Heart right ventricle (tissue), 16 donors: ENCODE measurements around the gene PON2. TPM values are rescaled to one million over a fixed set of nuclear protein-coding genes. Genes with fewer than 3 reads are reported as not detected.

Experiments used
- ATAC-seq, 8 donors: fragments of 200-7000 bp; cut with Tn5 transposase; one replicate each; pipeline ENCODE4 v1.9.1; 2020; ENCODE audit warnings: mild to moderate bottlenecking in 8 of 8, moderate library complexity in 8 of 8, moderate number of reproducible peaks in 1 of 8
- DNase-seq, 2 donors: peaks; one replicate each; pipeline ENCODE4 v3.0.0-alpha.2; 2020
- H3K27ac ChIP-seq, 10 donors: fragments of 200-600 bp; sonication (generic) in 2 of 10; one replicate each; pipeline versions ENCODE4 v1.5.0 to v1.8.0; 2020 to 2022; ENCODE audit warnings: mild to moderate bottlenecking in 3 of 10
- H3K27me3 ChIP-seq, 7 donors: fragments of 200-600 bp; one replicate each; pipeline ENCODE4 v1.8.0; 2021 to 2022; ENCODE audit warnings: mild to moderate bottlenecking in 2 of 7
- H3K36me3 ChIP-seq, 9 donors: fragments of 200-600 bp; sonication (generic) in 1 of 9; one replicate each; pipeline versions ENCODE4 v1.5.0 to v1.8.0; 2020 to 2022; ENCODE audit warnings: mild to moderate bottlenecking in 2 of 9
- H3K4me1 ChIP-seq, 9 donors: fragments of 200-600 bp; sonication (generic) in 1 of 9; one replicate each; pipeline versions ENCODE4 v1.5.0 to v1.8.0; 2020 to 2022; ENCODE audit warnings: mild to moderate bottlenecking in 4 of 9
- H3K4me3 ChIP-seq, 10 donors: fragments of 200-600 bp; sonication (generic) in 2 of 10; one replicate each; pipeline versions ENCODE4 v1.5.0 to v1.8.0; 2020 to 2022; ENCODE audit warnings: mild to moderate bottlenecking in 7 of 10, moderate library complexity in 2 of 10
- H3K9me3 ChIP-seq, 11 donors: fragments of 200-600 bp in 10 of 11; sonication (generic) in 2 of 11; one replicate each; pipeline versions ENCODE4 v1.5.0 to v1.8.0; 2013 to 2022; ENCODE audit warnings: mild to moderate bottlenecking in 2 of 11, control low read depth in 1 of 11, moderate library complexity in 1 of 11
- WGBS, 2 donors: extraction: QIAGEN DNeasy Blood & Tissue Kit; methylation state at CpG; one replicate each; pipeline ENCODE4 v1.1.7; 2013; ENCODE audit warnings: inconsistent platforms in 1 of 2; 5-methylcytosine and 5-hydroxymethylcytosine counted together
- intact Hi-C, 10 donors: fragments of 100-400 bp; cut with DNase I; formaldehyde crosslinking; loops; one replicate each; pipeline versions ENCODE4 v1.11.1 to v1.14.2; 2022
- polyA plus RNA-seq, 2 donors: library from polyadenylated mRNA; stranded (reverse); fragments of 200-250 nt; gene quantifications; one replicate each; pipeline ENCODE4 v1.2.3, GENCODE V29; 2013
- total RNA-seq, 10 donors: library from RNA; stranded (reverse); fragmentation: NEBNext Ultra II Directional in 3 of 10; extraction: Animal tissue kit (Norgen Biotek cat#: 25700) in 3 of 10; gene quantifications; one replicate each; pipeline versions ENCODE4 v1.2.1 to v1.2.4, GENCODE V29; 2021 to 2023
- TF ChIP-seq, protein P1 (sequence below), 9 donors: fragments of 200-600 bp; sonication (generic) in 2 of 9; IDR thresholded peaks; one replicate each; pipeline versions ENCODE4 v1.5.0 to v1.8.0; 2021 to 2022; ENCODE audit warnings: antibody characterized with exemption in 9 of 9, mild to moderate bottlenecking in 5 of 9, moderate library complexity in 1 of 9
- donor health status: Arrhythmogenic right ventricular cardiomyopathy.
- donor health status: ischemic (EF 13 %, LVEDD 7.1; RV severe dilation, severe dysfunction).
- donor health status: healthy with polysubstance abuse.
- donor health status: DM: no; HTN: yes; CAD: no.
- donor health status: DM: no; HTN: no; CAD: no.
- donor health status: ischemic (EF 25% LVEDD 6.9; RV normal size, moderate dysfunction).
- donor health status: ischemic (EF 25% LVEDD 5.7; RV mildly dilated, moderate dysfunction).
- donor health status: healthy.
- donor health status: DM: yes; HTN: yes; CAD: no.
- donor health status: Ischemic cardiomyopathy.
- donor health status: ischemic (EF 35%, LVEDD 5.7; RV mildly dilated, moderate dysfunction).
- donor health status: nonischemic (EF 11% LVEDD 7.7; RV severe dilation, severe dysfunction).
- donor health status: DM: yes; HTN: yes; CAD: no.
- donor health status: PGD.
- donor health status: ischemic (EF 29% LVEDD 5.4; RV normal size, mild dysfunction).
- donor health status: nonischemic (EF 23%, LVEDD 6.1; RV moderate dilation, normal function).

The PON2 gene
- total and polyA plus RNA-seq, 12 donors: 24.8 to 43.4 (median 32.0) TPM

DNA sequence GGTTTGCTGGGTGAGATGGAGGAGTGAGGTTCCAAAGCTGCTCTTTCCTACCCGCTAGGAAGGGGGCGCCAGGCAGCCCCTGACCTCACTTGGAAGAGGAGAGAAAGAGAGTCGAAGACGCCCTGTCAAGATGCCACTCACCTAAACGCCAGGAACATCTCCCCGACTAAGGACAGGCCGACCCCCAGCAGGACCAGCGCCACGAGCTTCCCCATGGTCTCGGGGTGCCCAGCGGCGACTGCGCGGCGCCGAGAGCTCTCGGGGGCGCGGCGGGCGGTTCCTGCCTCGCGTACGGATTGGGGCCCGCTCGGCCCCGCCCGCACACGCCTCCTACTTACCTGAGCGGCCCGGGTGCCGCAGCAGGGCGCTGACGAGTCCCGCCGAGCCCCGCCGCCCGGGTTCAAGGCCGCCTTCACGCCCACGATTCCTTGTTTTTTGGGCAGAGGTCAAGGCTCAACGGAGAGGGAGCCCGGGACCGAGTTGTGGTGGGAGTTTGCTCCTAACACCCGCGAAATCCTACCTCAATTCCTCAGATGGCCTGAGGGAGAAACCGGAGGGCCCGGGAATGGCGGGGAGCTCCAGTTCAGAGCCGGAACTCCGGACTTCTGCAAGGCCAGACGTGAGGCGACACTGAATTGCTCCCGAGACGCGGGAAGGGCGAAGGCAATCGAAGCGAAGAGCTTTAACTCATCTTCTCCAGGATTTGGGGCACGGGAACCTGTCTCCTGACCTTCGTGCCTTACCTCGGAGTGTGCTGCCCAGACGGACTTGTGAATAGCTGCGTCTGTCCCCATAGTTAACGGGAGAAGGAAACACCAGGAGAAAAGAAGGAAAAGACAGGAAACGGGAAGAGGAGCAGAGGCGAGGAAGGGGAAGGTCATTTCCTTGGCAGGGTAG is 38.4 kb downstream of the PON2 start, which contains the start of gene PON3:
TSS of gene PON3 (minus strand) at position 240 of the 897 bp plus-strand sequence. CDS start at position 215, 25 bp downstream.
- intact Hi-C loops: no loop called here
- TF ChIP-seq, protein P1, sequence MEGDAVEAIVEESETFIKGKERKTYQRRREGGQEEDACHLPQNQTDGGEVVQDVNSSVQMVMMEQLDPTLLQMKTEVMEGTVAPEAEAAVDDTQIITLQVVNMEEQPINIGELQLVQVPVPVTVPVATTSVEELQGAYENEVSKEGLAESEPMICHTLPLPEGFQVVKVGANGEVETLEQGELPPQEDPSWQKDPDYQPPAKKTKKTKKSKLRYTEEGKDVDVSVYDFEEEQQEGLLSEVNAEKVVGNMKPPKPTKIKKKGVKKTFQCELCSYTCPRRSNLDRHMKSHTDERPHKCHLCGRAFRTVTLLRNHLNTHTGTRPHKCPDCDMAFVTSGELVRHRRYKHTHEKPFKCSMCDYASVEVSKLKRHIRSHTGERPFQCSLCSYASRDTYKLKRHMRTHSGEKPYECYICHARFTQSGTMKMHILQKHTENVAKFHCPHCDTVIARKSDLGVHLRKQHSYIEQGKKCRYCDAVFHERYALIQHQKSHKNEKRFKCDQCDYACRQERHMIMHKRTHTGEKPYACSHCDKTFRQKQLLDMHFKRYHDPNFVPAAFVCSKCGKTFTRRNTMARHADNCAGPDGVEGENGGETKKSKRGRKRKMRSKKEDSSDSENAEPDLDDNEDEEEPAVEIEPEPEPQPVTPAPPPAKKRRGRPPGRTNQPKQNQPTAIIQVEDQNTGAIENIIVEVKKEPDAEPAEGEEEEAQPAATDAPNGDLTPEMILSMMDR (IDR thresholded peaks at IDR 0.05): peak in 5 of 9 donors; percentile 20 to 49 (median 34)
- Histone ChIP-seq H3K36me3 (no peaks in the 10 kb centered on the region), H3K27me3 (peaks cover 3 to 26% (median 13%) of the 10 kb centered on the region in 7 donors), H3K4me1 (peaks cover 0 to 12% (median 9%) of the 10 kb centered on the region in 9 donors), H3K27ac (peak within 1 kb of the TSS in 4 of 10 donors; percentile 17 to 51 (median 31)), H3K4me3 (peak within 1 kb of the TSS; percentile 19 to 72 (median 58)), H3K9me3 (no peaks in the 10 kb centered on the region)
- 5 to 7% methylated on average over 68 of the region's 68 CpGs for WGBS, 2 donors
- peak; percentile 11 to 14 for DNase-seq
- ATAC-seq: peak; percentile 16 to 64 (median 48)

DNA sequence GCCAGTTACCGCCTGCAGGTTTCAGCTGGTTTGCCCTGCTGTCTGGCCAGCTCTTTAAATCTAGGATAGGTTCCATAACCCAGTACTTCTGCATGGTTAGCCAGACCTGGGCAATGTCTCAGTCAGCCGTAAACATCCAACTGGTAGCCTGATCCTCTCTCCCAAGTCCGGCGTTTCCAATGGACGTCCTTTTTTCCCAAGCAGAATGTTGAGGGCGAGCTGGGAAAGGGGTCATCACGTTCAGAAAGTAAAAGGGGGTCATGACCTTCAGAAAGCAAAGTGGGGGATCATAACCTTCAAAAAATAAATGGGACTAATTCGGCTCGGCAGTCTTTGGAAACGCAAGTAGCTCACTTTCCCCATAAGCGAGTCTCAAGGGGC is 39.1 kb downstream of the PON2 start:
- TF ChIP-seq, protein P1 (IDR thresholded peaks at IDR 0.05): no peak
- H3K4me1 ChIP-seq: peaks cover 0 to 12% (median 9%) of the 10 kb centered on the region in 9 donors
- DNase-seq (no peak), ATAC-seq (no peak)
- H3K27ac ChIP-seq: no peak overlapping the region
- peaks cover 3 to 26% (median 13%) of the 10 kb centered on the region in 7 donors for H3K27me3 ChIP-seq
- 71 to 72% methylated on average over 11 of the region's 11 CpGs for WGBS, 2 donors
- peak overlapping the region; percentile 19 to 72 (median 58) for H3K4me3 ChIP-seq
- intact Hi-C loops: no loop called here
- no peaks in the 10 kb centered on the region for H3K36me3 ChIP-seq
- H3K9me3 ChIP-seq: no peaks in the 10 kb centered on the region

DNA sequence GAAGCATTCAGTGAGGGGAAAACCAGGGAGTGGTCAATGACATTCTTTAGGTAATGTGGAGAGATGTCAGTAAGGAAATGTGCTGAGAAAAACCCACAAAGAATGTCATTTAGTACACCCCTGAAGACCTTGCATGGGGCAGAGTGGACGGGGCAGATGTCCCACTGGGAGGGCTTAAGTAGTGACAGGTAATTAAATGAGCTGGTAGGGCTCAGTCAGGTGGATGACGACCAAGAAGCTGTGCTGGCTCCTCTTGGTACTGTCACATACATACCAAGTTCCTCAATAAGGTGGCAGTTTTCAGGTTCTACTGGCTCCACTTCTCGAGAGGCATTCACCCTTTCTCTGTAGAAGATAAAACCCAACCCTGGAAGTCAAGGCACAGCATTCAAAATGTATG is 40.5 kb downstream of the PON2 start:
- WGBS, 2 donors: 93 to 95% methylated on average over 3 of the region's 3 CpGs
- no peak overlapping the region for H3K27ac ChIP-seq
- H3K36me3 ChIP-seq: no peaks in the 10 kb centered on the region
- no peak overlapping the region for H3K4me3 ChIP-seq
- TF ChIP-seq, protein P1 (IDR thresholded peaks at IDR 0.05): no peak
- no peak for ATAC-seq
- H3K4me1 ChIP-seq: peaks cover 0 to 12% (median 9%) of the 10 kb centered on the region in 9 donors
- no peaks in the 10 kb centered on the region for H3K9me3 ChIP-seq
- no peak for DNase-seq
- peaks cover 3 to 26% (median 13%) of the 10 kb centered on the region in 7 donors for H3K27me3 ChIP-seq
- intact Hi-C loops: no loop called here

DNA sequence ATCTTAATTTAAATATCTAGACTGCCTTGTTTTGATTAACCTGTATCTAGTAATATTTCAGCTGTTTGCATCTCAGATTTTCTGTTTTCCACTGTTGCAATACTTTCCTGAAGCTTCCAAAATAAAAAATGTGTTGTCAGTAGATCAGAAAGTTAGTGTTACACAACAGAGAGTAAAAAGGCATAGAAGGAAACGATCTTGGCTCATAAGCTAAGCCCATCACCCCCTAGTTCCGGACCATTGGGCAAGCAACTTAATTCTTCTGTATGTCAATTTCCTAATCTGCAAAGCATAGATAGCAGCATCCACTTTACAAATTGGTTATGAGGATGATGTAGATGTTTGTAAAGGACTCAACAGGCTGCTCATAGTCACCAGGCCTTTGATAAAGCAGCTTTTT is 43.1 kb downstream of the PON2 start:
- no peak overlapping the region for H3K27ac ChIP-seq
- TF ChIP-seq, protein P1 (IDR thresholded peaks at IDR 0.05): no peak
- DNase-seq (no peak), ATAC-seq (no peak)
- H3K27me3 ChIP-seq: peaks cover 3 to 16% (median 9%) of the 10 kb centered on the region in 7 donors
- intact Hi-C loops: no loop called here
- peaks cover 0 to 18% (median 0%) of the 10 kb centered on the region in 9 donors for H3K36me3 ChIP-seq
- H3K4me1 ChIP-seq: peaks cover 0 to 7% (median 4%) of the 10 kb centered on the region in 9 donors
- no peak overlapping the region for H3K4me3 ChIP-seq
- WGBS, 2 donors: 75 to 82% methylated on average over 2 of the region's 2 CpGs
- H3K9me3 ChIP-seq: peaks cover 0 to 17% (median 0%) of the 10 kb centered on the region in 11 donors
